DND-41 (cell line): ENCODE data around the gene APMAP.

ENCODE experiments used
- CTCF ChIP-seq: IDR thresholded peaks from 2 replicates; pipeline ENCODE4 v1.5.1; 2012; ENCODE audit warnings: borderline replicate concordance, low read length, moderate library complexity, mild to moderate bottlenecking; ENCODE audit not compliant: poor library complexity, severe bottlenecking; ENCODE audit errors: extremely low read depth
- EZH2 ChIP-seq: IDR thresholded peaks from 3 replicates; pipeline ENCODE4 v1.6.1; 2012; ENCODE audit warnings: borderline replicate concordance, low read depth, mild to moderate bottlenecking, moderate library complexity, low read length, inconsistent platforms; ENCODE audit not compliant: severe bottlenecking

GRCh38 chr20:25032478-25033264 lies 40.1 kb upstream of the APMAP start:
- TF ChIP-seq CTCF (no peak), EZH2 (no peak)
